Epithelial cell of esophagus (primary cell): Measurements from ENCODE around the gene FAM131A.

ENCODE experiments used
- DNase-seq: peaks from one replicate; pipeline ENCODE4 v3.0.0; 2010; ENCODE audit warnings: low read depth
- H3K4me3 ChIP-seq: 2 replicates; pipeline ENCODE4 v1.5.1; 2011; ENCODE audit warnings: mild to moderate bottlenecking, low read length, control low read depth
- CTCF ChIP-seq: IDR thresholded peaks from 2 replicates; pipeline ENCODE4 v1.5.1; 2011; ENCODE audit warnings: low read depth, mild to moderate bottlenecking, low read length, control low read depth, inconsistent platforms; ENCODE audit not compliant: insufficient read depth; ENCODE audit errors: missing control alignments

The FAM131A gene

GRCh38 chr3:184355261-184356040 is 18.1 kb downstream of the FAM131A start:
- H3K4me3 ChIP-seq, result no peak overlapping the region
- no peak for DNase-seq
- no peak for TF ChIP-seq CTCF

GRCh38 chr3:184357248-184358123 is 20.1 kb downstream of the FAM131A start:
- no peak for DNase-seq
- no peak for TF ChIP-seq CTCF
- no peak overlapping the region for H3K4me3 ChIP-seq

- DNase-seq, result no peak
- H3K4me3 ChIP-seq, result no peak overlapping the region
- TF ChIP-seq CTCF, result no peak
Measured at GRCh38 chr3:184358124-184358767, 20.8 kb downstream of the FAM131A start.

GRCh38 chr3:184358921-184359350 is 21.5 kb downstream of the FAM131A start:
- H3K4me3 ChIP-seq, result no peak overlapping the region
- DNase-seq, result no peak
- TF ChIP-seq CTCF, result no peak

GRCh38 chr3:184359610-184360009 is 22.2 kb downstream of the FAM131A start:
- no peak overlapping the region for H3K4me3 ChIP-seq
- DNase-seq, result no peak
- TF ChIP-seq CTCF, result no peak

GRCh38 chr3:184360070-184360928 is 22.9 kb downstream of the FAM131A start:
- no peak for DNase-seq
- H3K4me3 ChIP-seq, result peak overlapping the region; percentile 96
- no peak for TF ChIP-seq CTCF
